Gastrocnemius medialis (tissue), 4 donors: Measurements from ENCODE around the gene DAG1. TPM values are rescaled to one million over a fixed set of nuclear protein-coding genes. Genes with fewer than 3 reads are reported as not detected.

ENCODE experiments used
- ATAC-seq, 2 donors: fragments of 150-250 bp; one replicate each; pipeline ENCODE4 v1.9.1; 2016
- DNase-seq, 2 donors: peaks; one replicate each; pipeline ENCODE4 v3.0.0-alpha.2; 2019
- H3K27ac ChIP-seq, 4 donors: fragments of 200-600 bp; sonication (generic); 1 replicate in 1 of 4; 2 replicates in 3 of 4; pipeline ENCODE4 v1.5.1; 2016 to 2018; ENCODE audit warnings: mild to moderate bottlenecking in 2 of 4, moderate library complexity in 1 of 4
- H3K27me3 ChIP-seq, 3 donors: fragments of 200-600 bp; sonication (generic) in 2 of 3; 1 replicate in 1 of 3; 2 replicates in 2 of 3; pipeline versions ENCODE4 v1.5.1 to v1.6.0; 2016 to 2019; ENCODE audit warnings: mild to moderate bottlenecking in 1 of 3, moderate library complexity in 1 of 3
- H3K36me3 ChIP-seq, 2 donors: fragments of 200-600 bp; sonication (generic) in 1 of 2; one replicate each; pipeline ENCODE4 v1.5.1; 2017 to 2018
- H3K4me1 ChIP-seq, 2 donors: fragments of 200-600 bp; sonication (generic) in 1 of 2; one replicate each; pipeline ENCODE4 v1.5.1; 2016 to 2017; ENCODE audit warnings: mild to moderate bottlenecking in 2 of 2
- H3K4me3 ChIP-seq, 4 donors: fragments of 200-600 bp; sonication (generic) in 3 of 4; 1 replicate in 1 of 4; 2 replicates in 3 of 4; pipeline ENCODE4 v1.5.1; 2016 to 2019; ENCODE audit warnings: mild to moderate bottlenecking in 2 of 4
- H3K9me3 ChIP-seq, 3 donors: fragments of 200-600 bp; sonication (generic) in 2 of 3; 1 replicate in 1 of 3; 2 replicates in 2 of 3; pipeline ENCODE4 v1.5.1; 2016 to 2019
- POLR2A ChIP-seq, 2 donors: fragments of 450-650 bp; IDR thresholded peaks; one replicate each; pipeline ENCODE4 v1.6.1; 2017; ENCODE audit warnings: antibody characterized with exemption in 2 of 2, mild to moderate bottlenecking in 2 of 2, moderate library complexity in 2 of 2
- in situ Hi-C, 4 donors: fragments of 200-750 bp; cut with MboI; loops; one replicate each; pipeline versions ENCODE4 v1.15.0 to v1.8.0; 2017; ENCODE audit warnings: low sequenced_read_pairs in 4 of 4
- intact Hi-C: fragments of 100-400 bp; cut with DNase I; formaldehyde crosslinking; loops from one replicate; pipeline ENCODE4 v1.15.1; 2023; ENCODE audit warnings: low total_unique reads
- total RNA-seq, 4 donors: library from RNA; depleted of rRNA; stranded (reverse); fragments of >200 nt; gene quantifications; one replicate each; pipeline versions ENCODE4 v1.1.0 to v1.2.3, GENCODE V29; 2016
- TF ChIP-seq, protein P1 (sequence below), 5 experiments: fragments of 450-650 bp in 3 of 5; fragments of 200-600 bp in 2 of 5; sonication (generic) in 2 of 5; IDR thresholded peaks in 4 of 5; conservative IDR thresholded peaks in 1 of 5; 1 replicate in 4 of 5; 2 replicates in 1 of 5; pipeline ENCODE4 v1.5.1; 2016 to 2019; ENCODE audit warnings: antibody characterized with exemption in 5 of 5, mild to moderate bottlenecking in 3 of 5, moderate library complexity in 3 of 5

Gene DAG1
- total RNA-seq, 4 donors from 2014 or later, result 95.0 to 177 (median 109) TPM

DNA sequence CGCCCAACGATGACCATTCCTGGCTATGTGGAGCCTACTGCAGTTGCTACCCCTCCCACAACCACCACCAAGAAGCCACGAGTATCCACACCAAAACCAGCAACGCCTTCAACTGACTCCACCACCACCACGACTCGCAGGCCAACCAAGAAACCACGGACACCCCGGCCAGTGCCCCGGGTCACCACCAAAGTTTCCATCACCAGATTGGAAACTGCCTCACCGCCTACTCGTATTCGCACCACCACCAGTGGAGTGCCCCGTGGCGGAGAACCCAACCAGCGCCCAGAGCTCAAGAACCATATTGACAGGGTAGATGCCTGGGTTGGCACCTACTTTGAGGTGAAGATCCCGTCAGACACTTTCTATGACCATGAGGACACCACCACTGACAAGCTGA is 61.6 kb downstream of the DAG1 start:
- H3K4me3 ChIP-seq, result no peak overlapping the region
- in situ Hi-C loops, result loop anchor here (10.0 to 25.0 kb wide), 3 partner anchors 77 to 306 kb away; partner anchors contain the start of gene APEH (in 3 of the 4)
- TF ChIP-seq, protein P1, sequence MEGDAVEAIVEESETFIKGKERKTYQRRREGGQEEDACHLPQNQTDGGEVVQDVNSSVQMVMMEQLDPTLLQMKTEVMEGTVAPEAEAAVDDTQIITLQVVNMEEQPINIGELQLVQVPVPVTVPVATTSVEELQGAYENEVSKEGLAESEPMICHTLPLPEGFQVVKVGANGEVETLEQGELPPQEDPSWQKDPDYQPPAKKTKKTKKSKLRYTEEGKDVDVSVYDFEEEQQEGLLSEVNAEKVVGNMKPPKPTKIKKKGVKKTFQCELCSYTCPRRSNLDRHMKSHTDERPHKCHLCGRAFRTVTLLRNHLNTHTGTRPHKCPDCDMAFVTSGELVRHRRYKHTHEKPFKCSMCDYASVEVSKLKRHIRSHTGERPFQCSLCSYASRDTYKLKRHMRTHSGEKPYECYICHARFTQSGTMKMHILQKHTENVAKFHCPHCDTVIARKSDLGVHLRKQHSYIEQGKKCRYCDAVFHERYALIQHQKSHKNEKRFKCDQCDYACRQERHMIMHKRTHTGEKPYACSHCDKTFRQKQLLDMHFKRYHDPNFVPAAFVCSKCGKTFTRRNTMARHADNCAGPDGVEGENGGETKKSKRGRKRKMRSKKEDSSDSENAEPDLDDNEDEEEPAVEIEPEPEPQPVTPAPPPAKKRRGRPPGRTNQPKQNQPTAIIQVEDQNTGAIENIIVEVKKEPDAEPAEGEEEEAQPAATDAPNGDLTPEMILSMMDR (IDR thresholded peaks at IDR 0.05 in 4 of 5, conservative IDR thresholded peaks at IDR 0.05 in 1 of 5), result no peak
- TF ChIP-seq POLR2A (IDR thresholded peaks at IDR 0.05), result no peak
- H3K27ac ChIP-seq, result peak overlapping the region; percentile 39 to 66 (median 47)
- H3K4me1 ChIP-seq, result peaks cover 38 to 44% of the 10 kb centered on the region in 2 donors
- DNase-seq (no peak), ATAC-seq (no peak)
- peaks cover 0 to 41% of the 10 kb centered on the region in 2 donors for H3K36me3 ChIP-seq
- intact Hi-C loops, result no loop called here
- H3K9me3 ChIP-seq, result no peaks in the 10 kb centered on the region
- H3K27me3 ChIP-seq, result no peaks in the 10 kb centered on the region

DNA sequence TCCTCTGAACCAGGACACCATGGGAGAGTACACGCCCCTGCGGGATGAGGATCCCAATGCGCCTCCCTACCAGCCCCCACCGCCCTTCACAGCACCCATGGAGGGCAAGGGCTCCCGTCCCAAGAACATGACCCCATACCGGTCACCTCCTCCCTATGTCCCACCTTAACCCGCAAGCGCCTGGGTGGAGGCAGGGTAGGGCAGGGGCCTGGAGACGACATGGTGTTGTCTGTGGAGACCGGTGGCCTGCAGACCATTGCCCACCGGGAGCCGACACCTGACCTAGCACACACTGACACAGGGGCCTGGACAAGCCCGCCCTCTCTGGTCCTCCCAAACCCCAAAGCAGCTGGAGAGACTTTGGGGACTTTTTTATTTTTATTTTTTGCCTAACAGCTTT is 63.0 kb downstream of the DAG1 start:
- Histone ChIP-seq H3K9me3 (no peaks in the 10 kb centered on the region), H3K27ac (peak overlapping the region in 2 of 4 donors; percentile 16 to 66), H3K36me3 (peaks cover 0 to 41% of the 10 kb centered on the region in 2 donors), H3K4me3 (no peak overlapping the region), H3K4me1 (peaks cover 42 to 47% of the 10 kb centered on the region in 2 donors), H3K27me3 (no peaks in the 10 kb centered on the region)
- no peak for DNase-seq
- TF ChIP-seq, protein P1 (IDR thresholded peaks at IDR 0.05 in 4 of 5, conservative IDR thresholded peaks at IDR 0.05 in 1 of 5), result no peak
- TF ChIP-seq POLR2A (IDR thresholded peaks at IDR 0.05), result no peak
- intact Hi-C loops (no loop called here), in situ Hi-C loops (loop anchor here (10.0 to 25.0 kb wide), 3 partner anchors 78 to 304 kb away; partner anchors contain the start of gene APEH (in 3 of the 4))
- ATAC-seq, result no peak

DNA sequence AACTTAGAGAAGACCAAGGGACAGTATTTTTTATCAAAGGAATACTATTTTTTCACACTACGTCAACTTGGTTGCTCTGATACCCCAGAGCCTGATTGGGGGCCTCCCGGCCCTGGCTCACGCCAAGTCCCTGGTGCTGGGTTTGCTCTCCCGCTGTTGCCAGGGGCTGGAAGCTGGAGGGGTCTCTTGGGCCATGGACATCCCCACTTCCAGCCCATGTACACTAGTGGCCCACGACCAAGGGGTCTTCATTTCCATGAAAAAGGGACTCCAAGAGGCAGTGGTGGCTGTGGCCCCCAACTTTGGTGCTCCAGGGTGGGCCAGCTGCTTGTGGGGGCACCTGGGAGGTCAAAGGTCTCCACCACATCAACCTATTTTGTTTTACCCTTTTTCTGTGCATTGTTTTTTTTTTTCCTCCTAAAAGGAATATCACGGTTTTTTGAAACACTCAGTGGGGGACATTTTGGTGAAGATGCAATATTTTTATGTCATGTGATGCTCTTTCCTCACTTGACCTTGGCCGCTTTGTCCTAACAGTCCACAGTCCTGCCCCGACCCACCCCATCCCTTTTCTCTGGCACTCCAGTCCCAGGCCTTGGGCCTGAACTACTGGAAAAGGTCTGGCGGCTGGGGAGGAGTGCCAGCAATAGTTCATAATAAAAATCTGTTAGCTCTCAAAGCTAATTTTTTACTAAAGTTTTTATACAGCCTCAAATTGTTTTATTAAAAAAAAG is 63.9 kb downstream of the DAG1 start:
- H3K27me3 ChIP-seq, result no peaks in the 10 kb centered on the region
- in situ Hi-C loops, result loop anchor here (10.0 to 25.0 kb wide), 3 partner anchors 79 to 303 kb away; partner anchors contain the start of gene APEH (in 3 of the 4)
- H3K36me3 ChIP-seq, result peaks cover 0 to 41% of the 10 kb centered on the region in 2 donors
- H3K9me3 ChIP-seq, result no peaks in the 10 kb centered on the region
- ATAC-seq, result no peak
- intact Hi-C loops, result no loop called here
- peak overlapping the region; percentile 20 to 66 (median 41) for H3K27ac ChIP-seq
- no peak for DNase-seq
- TF ChIP-seq POLR2A (IDR thresholded peaks at IDR 0.05), result no peak
- TF ChIP-seq, protein P1 (IDR thresholded peaks at IDR 0.05 in 4 of 5, conservative IDR thresholded peaks at IDR 0.05 in 1 of 5), result no peak
- peaks cover 42 to 47% of the 10 kb centered on the region in 2 donors for H3K4me1 ChIP-seq
- no peak overlapping the region for H3K4me3 ChIP-seq

DNA sequence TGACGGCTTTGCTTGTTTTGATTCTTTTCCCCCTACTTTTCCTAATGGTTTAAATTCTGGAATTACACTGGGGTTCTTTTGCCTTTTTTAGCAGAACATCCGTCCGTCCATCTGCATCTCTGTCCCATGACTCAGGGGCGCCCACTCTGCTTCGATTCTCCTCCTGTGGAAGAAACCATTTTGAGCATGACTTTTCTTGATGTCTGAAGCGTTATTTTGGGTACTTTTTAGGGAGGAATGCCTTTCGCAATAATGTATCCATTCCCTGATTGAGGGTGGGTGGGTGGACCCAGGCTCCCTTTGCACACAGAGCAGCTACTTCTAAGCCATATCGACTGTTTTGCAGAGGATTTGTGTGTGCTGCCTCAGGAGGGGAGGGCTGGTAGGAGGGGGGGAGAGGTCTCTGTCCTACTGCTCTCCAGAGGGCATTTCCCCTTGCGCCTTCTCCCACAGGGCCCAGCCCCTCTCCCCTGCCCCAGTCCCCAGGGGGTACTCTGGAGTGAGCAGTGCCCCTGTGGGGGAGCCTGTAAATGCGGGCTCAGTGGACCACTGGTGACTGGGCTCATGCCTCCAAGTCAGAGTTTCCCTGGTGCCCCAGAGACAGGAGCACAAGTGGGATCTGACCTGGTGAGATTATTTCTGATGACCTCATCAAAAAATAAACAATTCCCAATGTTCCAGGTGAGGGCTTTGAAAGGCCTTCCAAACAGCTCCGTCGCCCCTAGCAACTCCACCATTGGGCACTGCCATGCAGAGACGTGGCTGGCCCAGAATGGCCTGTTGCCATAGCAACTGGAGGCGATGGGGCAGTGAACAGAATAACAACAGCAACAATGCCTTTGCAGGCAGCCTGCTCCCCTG is 64.7 kb downstream of the DAG1 start:
- H3K4me3 ChIP-seq, result no peak overlapping the region
- H3K27me3 ChIP-seq, result no peaks in the 10 kb centered on the region
- intact Hi-C loops (loop anchor here (5.0 kb wide), 1 partner anchor 78 kb away; no protein-coding TSS in a partner anchor), in situ Hi-C loops (loop anchor here (5.0 to 25.0 kb wide), 4 partner anchors 80 to 302 kb away; partner anchors contain the start of gene APEH (in 4 of the 4))
- no peaks in the 10 kb centered on the region for H3K9me3 ChIP-seq
- peaks cover 0 to 41% of the 10 kb centered on the region in 2 donors for H3K36me3 ChIP-seq
- no peak for DNase-seq
- no peak for ATAC-seq
- peaks cover 38 to 39% of the 10 kb centered on the region in 2 donors for H3K4me1 ChIP-seq
- H3K27ac ChIP-seq, result peak overlapping the region; percentile 3 to 66 (median 36)
- TF ChIP-seq, protein P1 (IDR thresholded peaks at IDR 0.05 in 4 of 5, conservative IDR thresholded peaks at IDR 0.05 in 1 of 5), result no peak
- no peak for TF ChIP-seq POLR2A (IDR thresholded peaks at IDR 0.05)
